ENCODE results near the gene DCAF5. TPM values are rescaled to one million over a fixed set of nuclear protein-coding genes. Genes with fewer than 3 reads are reported as not detected.

The DCAF5 gene
- polyA plus RNA-seq, 1 donor (not counting 4 experiments of a cell fraction or from before 2014, with no cell fraction given), result 29.5 TPM

DNA sequence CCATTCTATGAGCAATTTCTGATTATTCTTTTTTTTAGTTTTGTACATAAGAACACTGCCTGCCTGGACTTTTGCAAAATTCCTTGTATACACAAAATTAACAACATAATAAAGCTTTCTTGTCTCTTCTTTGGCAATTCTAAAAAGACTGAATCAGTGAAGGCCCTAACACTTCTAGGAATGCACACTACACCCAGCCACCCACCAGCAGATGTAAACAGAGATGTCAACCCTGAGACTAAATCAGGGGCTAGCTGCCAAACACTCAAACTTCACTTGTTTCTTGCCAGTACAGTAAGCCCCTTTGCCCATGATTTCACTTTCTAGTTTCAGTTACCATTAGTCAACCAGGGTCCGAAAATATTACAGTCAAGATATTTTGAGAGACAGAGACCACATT lies 15.5 kb downstream of the DCAF5 start:
- no peak overlapping the region for H3K4me2 ChIP-seq (ENCODE audit: control insufficient read depth, extremely low read depth, insufficient read depth, low read depth, low read length)
- H3K36me3 ChIP-seq (ENCODE audit: control insufficient read depth in 2 of 2, extremely low read depth in 1 of 2, insufficient read depth in 2 of 2, low read length in 2 of 2), result peaks cover 1 to 2% of the 10 kb centered on the region in 2 experiments
- H4K20me1 ChIP-seq (ENCODE audit: control insufficient read depth, extremely low read depth, insufficient read depth, low read length), result no peaks in the 10 kb centered on the region
- H3K4me3 ChIP-seq (ENCODE audit: control insufficient read depth in 2 of 3, extremely low read depth in 1 of 3, insufficient read depth in 2 of 3, low read depth in 1 of 3, low read length in 3 of 3), result no peak overlapping the region
- H3K27ac ChIP-seq (ENCODE audit: control insufficient read depth, insufficient read depth, low read length), result no peak overlapping the region
- no peaks in the 10 kb centered on the region for H3K27me3 ChIP-seq (ENCODE audit: control insufficient read depth, extremely low read depth, insufficient read depth, low read length)
- peaks cover 60% of the 10 kb centered on the region for H3K79me2 ChIP-seq (ENCODE audit: control insufficient read depth, insufficient read depth, low read length)
- FAIRE-seq (no peak), DNase-seq (ENCODE audit: low read depth, low spot score) (no peak)
- H2AFZ ChIP-seq (ENCODE audit: control insufficient read depth, low read length), result no peak overlapping the region
- H3K9me3 ChIP-seq (ENCODE audit: control insufficient read depth, low read depth, low read length), result no peaks in the 10 kb centered on the region
- no peak for TF ChIP-seq EZH2 (IDR thresholded peaks at IDR 0.05; ENCODE audit: low read length)
- TF ChIP-seq, protein P1, sequence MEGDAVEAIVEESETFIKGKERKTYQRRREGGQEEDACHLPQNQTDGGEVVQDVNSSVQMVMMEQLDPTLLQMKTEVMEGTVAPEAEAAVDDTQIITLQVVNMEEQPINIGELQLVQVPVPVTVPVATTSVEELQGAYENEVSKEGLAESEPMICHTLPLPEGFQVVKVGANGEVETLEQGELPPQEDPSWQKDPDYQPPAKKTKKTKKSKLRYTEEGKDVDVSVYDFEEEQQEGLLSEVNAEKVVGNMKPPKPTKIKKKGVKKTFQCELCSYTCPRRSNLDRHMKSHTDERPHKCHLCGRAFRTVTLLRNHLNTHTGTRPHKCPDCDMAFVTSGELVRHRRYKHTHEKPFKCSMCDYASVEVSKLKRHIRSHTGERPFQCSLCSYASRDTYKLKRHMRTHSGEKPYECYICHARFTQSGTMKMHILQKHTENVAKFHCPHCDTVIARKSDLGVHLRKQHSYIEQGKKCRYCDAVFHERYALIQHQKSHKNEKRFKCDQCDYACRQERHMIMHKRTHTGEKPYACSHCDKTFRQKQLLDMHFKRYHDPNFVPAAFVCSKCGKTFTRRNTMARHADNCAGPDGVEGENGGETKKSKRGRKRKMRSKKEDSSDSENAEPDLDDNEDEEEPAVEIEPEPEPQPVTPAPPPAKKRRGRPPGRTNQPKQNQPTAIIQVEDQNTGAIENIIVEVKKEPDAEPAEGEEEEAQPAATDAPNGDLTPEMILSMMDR (optimal IDR thresholded peaks at IDR 0.05 in 1 of 3, IDR thresholded peaks at IDR 0.05 in 1 of 3, conservative IDR thresholded peaks at IDR 0.05 in 1 of 3; ENCODE audit: extremely low read depth in 1 of 3, insufficient read depth in 2 of 3, low read length in 3 of 3), result no peak
- H3K9ac ChIP-seq (ENCODE audit: control insufficient read depth, extremely low read depth, insufficient read depth, low read length), result no peak overlapping the region
- peaks cover 30% of the 10 kb centered on the region for H3K4me1 ChIP-seq (ENCODE audit: control insufficient read depth, extremely low read depth, insufficient read depth, low read length)
- dilution Hi-C loops (cut with MboI; ENCODE audit: extremely low pct_ligation_motif_present, low sequenced_read_pairs), result no loop called here
- peaks cover 5% of the 10 kb centered on the region for H3K9me1 ChIP-seq (ENCODE audit: control insufficient read depth, extremely low read depth, insufficient read depth, low read length)

DNA sequence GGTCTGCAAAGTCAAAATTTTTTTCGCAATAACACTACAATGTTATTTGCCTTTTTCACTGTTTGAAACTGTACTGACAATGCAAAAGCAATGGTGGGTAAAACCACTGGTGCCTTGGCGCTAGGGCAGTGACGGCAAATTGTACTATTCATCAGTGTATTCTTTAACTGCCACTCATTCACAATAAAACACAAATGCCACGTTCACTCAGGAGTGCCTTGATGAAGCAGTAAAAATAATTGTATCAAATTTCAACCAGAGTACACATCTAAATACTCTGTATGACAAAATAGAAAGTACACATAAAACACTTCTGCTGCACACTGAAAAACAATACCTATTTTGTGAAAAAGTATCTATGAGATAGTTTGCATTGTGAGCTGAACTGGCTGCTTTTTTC lies 17.8 kb downstream of the DCAF5 start:
- Histone ChIP-seq H2AFZ (ENCODE audit: control insufficient read depth, low read length) (no peak overlapping the region), H3K9ac (ENCODE audit: control insufficient read depth, extremely low read depth, insufficient read depth, low read length) (no peak overlapping the region), H4K20me1 (ENCODE audit: control insufficient read depth, extremely low read depth, insufficient read depth, low read length) (no peaks in the 10 kb centered on the region), H3K4me2 (ENCODE audit: control insufficient read depth, extremely low read depth, insufficient read depth, low read depth, low read length) (no peak overlapping the region), H3K9me1 (ENCODE audit: control insufficient read depth, extremely low read depth, insufficient read depth, low read length) (peaks cover 5% of the 10 kb centered on the region), H3K27me3 (ENCODE audit: control insufficient read depth, extremely low read depth, insufficient read depth, low read length) (no peaks in the 10 kb centered on the region), H3K36me3 (ENCODE audit: control insufficient read depth in 2 of 2, extremely low read depth in 1 of 2, insufficient read depth in 2 of 2, low read length in 2 of 2) (peaks cover 0 to 2% of the 10 kb centered on the region in 2 experiments), H3K27ac (ENCODE audit: control insufficient read depth, insufficient read depth, low read length) (no peak overlapping the region), H3K4me3 (ENCODE audit: control insufficient read depth in 2 of 3, extremely low read depth in 1 of 3, insufficient read depth in 2 of 3, low read depth in 1 of 3, low read length in 3 of 3) (no peak overlapping the region), H3K79me2 (ENCODE audit: control insufficient read depth, insufficient read depth, low read length) (peaks cover 62% of the 10 kb centered on the region), H3K9me3 (ENCODE audit: control insufficient read depth, low read depth, low read length) (no peaks in the 10 kb centered on the region), H3K4me1 (ENCODE audit: control insufficient read depth, extremely low read depth, insufficient read depth, low read length) (peaks cover 30% of the 10 kb centered on the region)
- DNase-seq (ENCODE audit: low read depth, low spot score) (no peak), FAIRE-seq (no peak)
- TF ChIP-seq EZH2 (IDR thresholded peaks at IDR 0.05; ENCODE audit: low read length), result no peak
- TF ChIP-seq, protein P1 (optimal IDR thresholded peaks at IDR 0.05 in 1 of 3, IDR thresholded peaks at IDR 0.05 in 1 of 3, conservative IDR thresholded peaks at IDR 0.05 in 1 of 3; ENCODE audit: extremely low read depth in 1 of 3, insufficient read depth in 2 of 3, low read length in 3 of 3), result no peak
- dilution Hi-C loops (cut with MboI; ENCODE audit: extremely low pct_ligation_motif_present, low sequenced_read_pairs), result no loop called here
